Midbrain (tissue), 1 donor: ENCODE data around the gene GTPBP1.

Experiments used
- DNase-seq: peaks from one replicate; lab custom pipeline; 2025; lab: John Stamatoyannopoulos, UW

The GTPBP1 gene

GRCh38 chr22:38704654-38705234 lies 1.0 kb upstream of the GTPBP1 start:
- no peak for DNase-seq

DNA sequence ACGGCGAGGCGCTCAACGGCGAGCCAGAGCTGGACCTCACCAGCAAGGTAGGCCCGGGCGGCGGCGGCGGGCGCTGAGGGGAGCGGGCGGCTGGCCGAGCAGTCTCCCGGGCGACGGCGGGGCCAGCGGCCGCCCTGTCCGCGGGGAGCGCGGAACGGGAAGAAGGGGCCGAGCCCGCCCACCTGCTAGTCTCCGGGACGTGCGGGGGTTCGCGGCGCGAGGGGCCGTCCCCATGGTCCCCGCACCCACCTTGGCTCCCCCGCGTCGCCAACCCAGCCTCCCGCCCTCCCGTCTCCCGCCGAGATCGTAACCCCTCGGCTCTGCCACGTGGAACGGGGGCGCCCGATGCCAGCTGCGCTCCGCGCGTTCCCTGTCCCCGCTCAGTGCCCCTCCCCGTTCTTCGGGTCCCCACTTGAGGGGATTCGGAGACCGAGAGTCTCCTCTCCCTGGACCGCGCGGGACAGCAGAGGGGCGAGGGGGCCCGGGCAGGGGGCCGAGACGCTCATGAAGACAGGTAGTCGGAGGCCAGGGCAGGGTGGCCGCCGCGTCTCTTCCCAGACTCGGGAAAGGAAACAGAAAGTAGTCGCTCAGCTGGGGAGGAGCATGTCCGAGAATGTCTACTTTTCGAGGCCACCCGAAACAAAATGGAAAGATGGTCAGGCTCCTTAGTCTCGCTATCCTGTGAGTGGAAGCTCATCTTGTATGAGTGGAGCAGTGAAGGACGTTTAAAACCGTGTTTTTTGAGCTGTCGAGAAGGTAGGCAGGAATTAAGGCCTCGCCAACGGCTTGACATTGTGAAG lies 557 bp downstream of the GTPBP1 start:
- peak; percentile 18 for DNase-seq

- no peak for DNase-seq
These were observed 1.1 kb downstream of the GTPBP1 start for GRCh38 chr22:38706901-38707195.

DNA sequence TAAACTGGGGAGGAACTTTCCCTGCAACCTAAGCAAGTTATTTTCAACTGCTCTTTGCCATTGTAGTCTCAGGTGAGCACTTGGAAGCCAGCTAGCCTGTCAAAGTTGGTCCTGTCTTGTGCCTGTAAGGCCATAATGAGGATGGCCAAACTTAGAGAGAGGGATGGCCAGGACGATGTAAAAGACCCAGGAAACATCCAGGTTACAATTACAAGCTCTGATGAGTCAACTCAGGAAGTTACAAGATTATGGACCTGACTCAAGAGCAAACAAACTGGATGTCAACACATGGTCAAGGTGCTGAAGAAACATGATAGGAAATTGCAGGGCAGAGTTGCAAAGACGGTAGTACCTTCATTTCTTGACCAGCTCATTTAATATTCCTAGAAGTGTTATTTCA lies 1.6 kb downstream of the GTPBP1 start:
- no peak for DNase-seq

DNA sequence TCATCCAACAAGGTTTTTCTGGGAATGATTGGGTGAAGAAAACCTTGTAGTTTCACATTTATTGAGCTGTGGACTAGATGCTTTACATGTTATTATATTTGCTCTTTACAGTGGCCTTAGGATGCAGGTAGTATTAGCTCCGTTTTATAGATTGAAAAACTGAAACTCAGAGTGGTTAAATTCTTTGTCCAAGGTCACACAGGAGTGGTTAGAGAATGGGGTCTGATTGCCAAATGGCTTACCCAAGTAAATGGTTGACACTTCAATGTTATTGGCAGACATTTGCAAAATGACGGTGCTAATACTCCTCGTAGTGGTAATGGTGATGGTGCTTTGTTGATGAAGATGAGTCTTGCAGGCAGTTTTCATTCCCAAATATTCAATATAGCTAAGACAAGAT lies 2.2 kb downstream of the GTPBP1 start:
- DNase-seq, result no peak

DNA sequence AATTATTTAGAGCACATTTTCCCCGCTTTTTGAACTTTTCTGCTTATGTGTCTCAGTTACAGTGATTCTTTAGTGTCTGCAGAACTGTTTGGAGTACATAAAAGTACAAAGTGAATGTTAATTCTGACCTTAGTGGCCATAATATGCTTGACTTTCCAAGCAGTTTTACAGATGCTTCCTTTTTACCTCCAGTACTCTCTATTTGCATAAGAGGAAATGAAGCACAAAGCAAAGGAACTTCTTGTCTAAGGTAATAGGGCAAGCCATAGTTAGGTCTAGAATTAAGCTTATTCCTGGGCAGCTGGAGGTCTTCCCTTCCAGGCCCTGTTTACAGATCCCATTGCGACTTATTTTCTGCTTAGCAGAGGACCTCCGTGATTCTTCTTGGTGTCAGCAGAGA lies 3.6 kb downstream of the GTPBP1 start:
- DNase-seq, result no peak

DNA sequence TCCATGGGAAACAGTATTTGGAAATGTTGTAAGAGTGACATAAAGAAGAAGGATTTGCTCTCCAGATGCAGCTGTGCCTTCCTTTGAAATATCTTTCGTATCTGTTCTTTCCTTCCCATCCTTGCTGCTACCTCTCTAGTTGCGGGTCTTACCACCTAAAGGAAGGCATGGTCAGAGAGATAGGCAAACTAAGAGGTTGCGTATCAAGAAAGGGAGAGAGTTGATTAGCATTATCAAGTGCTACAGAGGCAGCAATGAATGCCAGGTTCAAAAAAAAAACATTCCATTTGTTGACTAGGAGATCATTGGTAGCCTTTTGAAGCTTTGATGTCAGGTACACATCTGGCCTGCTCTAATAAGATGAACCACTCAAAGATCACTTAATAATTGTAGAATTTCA lies 4.6 kb downstream of the GTPBP1 start:
- no peak for DNase-seq

GRCh38 chr22:38710866-38711265 lies 5.1 kb downstream of the GTPBP1 start:
- DNase-seq, result no peak

DNA sequence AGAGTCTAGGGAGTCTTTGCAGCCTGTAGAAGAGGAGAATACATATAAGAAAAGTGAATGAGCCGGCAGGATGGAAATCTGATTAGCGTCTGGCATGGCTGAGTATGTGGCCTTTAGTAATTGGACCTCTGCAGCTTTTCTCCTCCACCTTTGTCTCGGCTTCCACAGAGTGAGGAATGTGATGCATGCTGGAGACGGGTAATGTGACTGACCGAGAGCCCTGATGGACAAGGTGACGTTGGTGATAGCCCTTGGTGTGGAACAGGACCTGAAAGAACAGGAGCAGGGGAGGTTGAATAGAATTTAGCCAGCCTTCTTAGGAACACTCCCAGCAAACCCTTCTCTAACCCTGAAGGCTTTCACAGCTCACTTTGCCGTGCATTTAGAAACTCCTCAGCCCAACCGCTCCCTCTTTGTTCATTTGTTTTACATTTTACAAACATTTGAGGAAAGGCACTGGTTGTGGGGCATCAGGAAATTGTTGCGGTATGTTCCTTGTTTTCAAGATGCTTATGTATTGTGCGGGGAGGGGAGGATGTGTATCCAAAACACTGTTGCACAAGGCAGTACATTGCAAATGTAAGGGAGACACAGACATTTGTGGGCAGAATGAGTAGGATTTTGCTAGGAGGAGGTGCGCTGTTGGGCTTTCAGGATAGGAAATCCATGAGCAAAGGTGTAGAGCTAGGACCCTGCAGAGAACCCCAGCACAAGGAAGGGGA lies 6.9 kb downstream of the GTPBP1 start:
- DNase-seq, result no peak

DNA sequence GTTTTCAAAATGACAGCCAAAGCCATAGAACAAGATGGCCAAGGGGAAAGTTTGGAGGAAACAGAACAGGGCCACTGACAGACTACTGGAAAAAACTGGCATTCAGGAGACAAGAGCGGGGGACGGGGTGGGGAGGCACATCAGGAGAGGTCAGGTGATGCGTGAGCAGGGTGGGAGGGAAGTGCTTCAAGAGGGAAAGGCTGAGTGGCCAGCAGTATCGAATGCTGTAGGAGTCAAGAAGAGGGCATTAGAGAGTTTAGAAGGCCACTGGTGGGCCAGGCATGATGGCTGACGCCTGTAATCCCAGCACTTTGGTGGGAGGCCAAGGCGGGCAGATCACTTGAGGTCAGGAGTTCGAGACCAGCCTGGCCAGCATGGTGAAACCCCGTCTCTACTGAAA lies 8.2 kb downstream of the GTPBP1 start:
- DNase-seq, result no peak

DNA sequence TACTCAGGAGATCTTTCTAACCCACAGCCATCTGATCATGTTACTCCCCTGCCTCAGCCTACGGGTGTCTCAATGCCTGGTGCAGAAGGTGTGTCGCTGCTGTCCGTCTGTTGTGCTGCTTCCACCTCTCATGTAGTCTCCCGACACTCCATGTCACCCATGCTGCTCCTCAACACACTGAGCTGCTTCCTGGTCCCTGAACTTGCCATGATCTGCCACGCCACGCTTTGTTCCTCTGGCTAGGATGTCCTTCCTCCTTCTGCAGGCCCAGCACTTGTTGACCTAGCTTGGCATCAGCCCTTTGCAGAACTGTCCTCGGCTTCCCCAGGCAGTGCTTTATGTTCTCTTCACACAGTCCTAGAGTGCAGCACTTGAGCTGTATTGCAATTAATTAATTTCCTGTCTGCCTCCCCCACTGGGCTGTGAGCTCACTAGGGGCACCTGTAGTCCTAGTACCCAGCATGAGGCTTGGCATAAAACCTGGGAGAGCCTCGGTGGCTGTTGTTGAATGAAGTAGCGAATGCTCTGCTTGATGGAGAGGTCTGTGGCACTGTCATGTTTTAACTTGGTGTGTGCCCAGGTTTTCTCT lies 9.5 kb downstream of the GTPBP1 start:
- DNase-seq, result no peak

- no peak for DNase-seq
These were observed 10.1 kb downstream of the GTPBP1 start for GRCh38 chr22:38715852-38716251.

DNA sequence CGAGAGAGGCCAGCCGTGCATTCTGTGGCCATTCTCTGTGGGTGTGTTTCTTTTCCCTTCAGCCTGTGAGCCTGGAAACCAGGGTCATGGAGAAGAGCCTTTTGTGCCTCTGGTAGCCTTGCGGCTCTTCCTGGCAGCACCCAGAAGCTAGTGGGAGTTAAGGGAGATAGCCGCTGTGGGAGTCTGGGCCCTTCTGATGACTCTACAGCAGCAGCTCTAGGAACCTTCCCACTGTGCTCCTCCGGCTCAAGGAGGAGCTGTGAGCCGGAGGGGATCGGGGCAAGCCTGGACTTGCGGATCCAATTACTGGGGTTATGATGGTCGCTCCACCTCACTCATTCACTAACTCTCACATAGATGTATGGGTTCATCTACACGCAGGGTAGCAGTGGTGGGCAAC lies 10.5 kb downstream of the GTPBP1 start:
- DNase-seq, result no peak

DNA sequence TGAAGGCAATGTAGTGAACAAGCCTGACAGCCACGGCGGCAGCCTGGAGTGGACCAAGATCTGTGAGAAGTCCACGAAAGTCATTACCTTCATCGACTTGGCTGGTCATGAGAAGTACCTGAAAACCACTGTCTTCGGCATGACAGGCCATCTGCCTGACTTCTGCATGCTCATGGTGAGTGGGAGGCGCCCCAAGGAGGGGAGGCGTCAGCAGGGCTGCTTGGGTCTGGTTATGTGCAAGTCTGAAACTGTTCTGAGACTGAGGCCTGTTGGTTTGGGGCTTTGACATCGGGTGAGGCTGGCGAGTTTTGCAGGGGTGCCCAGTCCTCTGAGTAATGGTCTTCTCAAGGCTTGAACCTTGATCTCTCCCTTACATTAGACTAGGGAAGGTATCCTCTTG lies 11.1 kb downstream of the GTPBP1 start:
- no peak for DNase-seq

DNA sequence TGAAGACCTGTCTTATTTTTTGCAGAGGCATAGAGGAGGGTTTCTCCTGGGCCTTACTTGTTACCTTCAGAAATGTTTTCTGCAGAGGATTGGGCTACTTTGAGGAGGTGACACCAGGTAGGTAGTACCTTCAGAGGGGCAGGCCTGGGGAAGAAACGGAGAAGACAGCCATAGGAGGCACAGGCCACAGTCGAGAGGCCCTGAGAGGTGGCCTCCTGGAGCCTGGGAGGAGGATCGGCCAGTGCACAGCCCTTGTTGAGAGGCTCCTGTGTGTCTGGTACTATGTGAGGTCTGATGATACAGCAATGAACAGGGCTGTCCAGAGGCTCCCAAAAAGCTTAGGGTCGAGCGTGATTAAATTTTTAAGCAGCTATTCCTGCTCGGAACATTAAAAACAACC lies 11.5 kb downstream of the GTPBP1 start:
- DNase-seq, result no peak

DNA sequence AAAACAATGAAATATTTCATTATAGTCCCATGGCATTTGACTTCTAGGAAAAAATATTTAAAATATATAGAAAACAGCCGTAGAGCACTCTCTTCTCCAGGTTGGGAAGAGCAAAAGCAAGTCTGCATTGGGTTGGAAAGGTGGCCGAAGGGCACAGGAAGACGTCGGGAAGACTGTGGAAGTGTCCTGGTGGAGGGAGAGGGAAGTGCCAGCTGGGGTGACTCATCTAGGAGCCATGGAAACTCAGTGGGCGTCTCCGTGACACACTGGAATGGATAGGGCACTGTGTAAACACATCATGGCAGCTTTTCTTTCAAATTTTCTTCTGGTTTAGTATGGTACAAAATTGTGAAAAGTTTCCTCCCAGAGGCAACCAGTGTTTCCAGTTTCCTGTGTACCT lies 12.7 kb downstream of the GTPBP1 start:
- DNase-seq, result no peak

- no peak for DNase-seq
These were observed 13.5 kb downstream of the GTPBP1 start for GRCh38 chr22:38719196-38719595.

- no peak for DNase-seq
These were observed 14.6 kb downstream of the GTPBP1 start for GRCh38 chr22:38720350-38720749.

GRCh38 chr22:38721551-38721950 lies 15.8 kb downstream of the GTPBP1 start:
- no peak for DNase-seq

- no peak for DNase-seq
These were observed 18.4 kb downstream of the GTPBP1 start for GRCh38 chr22:38724176-38724575.

DNA sequence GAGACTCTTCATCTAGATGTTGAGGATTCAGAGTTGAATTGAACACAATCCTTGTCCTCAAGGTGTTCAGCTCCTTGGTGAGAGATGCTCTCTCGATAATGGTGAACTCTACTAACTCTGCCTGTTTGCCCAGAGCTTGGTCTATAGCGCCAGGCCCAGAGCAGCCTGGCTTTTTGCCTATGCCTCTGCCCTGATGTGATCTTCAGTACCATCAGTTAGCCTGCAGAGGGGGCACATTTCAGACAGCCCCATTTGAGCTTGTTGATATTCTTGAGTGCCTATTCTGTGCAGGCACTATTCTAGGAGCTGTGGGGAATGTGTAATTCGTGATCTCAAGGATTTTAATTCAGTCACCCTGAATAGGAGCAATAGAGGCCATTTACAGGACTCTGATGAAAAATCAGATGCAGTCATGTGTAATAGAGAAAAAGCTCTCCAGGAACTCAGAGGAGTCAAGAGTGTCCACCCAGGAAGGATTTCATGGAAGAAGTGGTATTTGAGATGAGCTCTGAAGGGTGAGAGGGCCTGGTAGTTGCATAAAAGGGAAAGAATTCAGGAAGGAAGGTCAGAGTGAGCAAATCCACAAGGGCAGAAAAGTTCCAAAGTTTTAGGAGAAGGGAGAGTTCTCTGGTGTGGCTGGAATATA lies 19.3 kb downstream of the GTPBP1 start:
- peak; percentile 77 for DNase-seq

DNA sequence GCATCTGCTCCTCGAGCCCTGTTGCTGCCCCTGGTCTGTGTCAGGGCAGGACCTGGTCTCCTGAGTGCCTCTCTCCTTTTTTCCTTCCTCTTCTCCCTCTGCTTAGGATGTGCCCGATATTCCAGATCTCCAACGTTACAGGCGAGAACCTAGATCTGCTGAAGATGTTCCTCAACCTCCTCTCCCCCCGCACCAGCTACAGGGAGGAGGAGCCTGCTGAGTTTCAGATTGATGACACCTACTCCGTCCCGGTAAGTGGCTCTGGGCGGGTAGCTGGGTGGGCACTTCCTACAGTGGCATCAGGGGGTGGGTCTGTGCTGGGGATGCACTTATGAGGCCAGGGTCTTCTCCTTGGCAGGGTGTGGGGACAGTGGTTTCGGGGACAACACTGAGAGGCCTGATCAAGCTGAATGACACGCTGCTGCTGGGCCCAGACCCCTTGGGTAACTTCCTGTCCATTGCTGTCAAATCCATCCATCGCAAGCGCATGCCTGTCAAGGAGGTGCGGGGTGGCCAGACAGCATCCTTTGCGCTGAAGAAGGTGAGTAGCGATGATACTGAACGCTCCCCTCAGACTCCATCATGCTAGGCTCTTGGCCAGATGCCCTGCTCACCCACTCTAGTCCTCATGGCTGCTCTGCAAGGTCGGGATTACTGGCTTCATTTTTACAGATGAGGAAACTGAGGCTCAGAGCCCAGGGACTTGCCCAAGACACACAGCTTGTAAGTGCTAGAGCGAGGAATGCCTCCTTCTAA lies 20.3 kb downstream of the GTPBP1 start:
- no peak for DNase-seq
